Mesodermal cell (in vitro differentiated cells): ENCODE measurements around the gene OR1A1.
"Not testable (repeated sequence)": the region's sequence is repeated elsewhere in the genome, so short reads cannot be mapped to it uniquely, and the experiment has no call there.

ENCODE experiments used
- H3K27ac ChIP-seq: 2 replicates; pipeline ENCODE4 v1.7.0; 2013; ENCODE audit warnings: mild to moderate bottlenecking, low read depth, low read length, moderate library complexity; ENCODE audit not compliant: severe bottlenecking
- H3K36me3 ChIP-seq: 2 replicates; pipeline ENCODE4 v1.7.1; 2013; ENCODE audit warnings: mild to moderate bottlenecking, low read length, moderate library complexity; ENCODE audit not compliant: control insufficient read depth, insufficient read depth
- H3K4me1 ChIP-seq: one replicate; pipeline ENCODE4 v1.7.1; 2013; ENCODE audit warnings: mild to moderate bottlenecking, low read length; ENCODE audit not compliant: insufficient read depth, control insufficient read depth, poor library complexity, severe bottlenecking
- H3K4me3 ChIP-seq: 2 replicates; pipeline ENCODE4 v1.7.0; 2013; ENCODE audit warnings: low read length, control low read depth, mild to moderate bottlenecking; ENCODE audit not compliant: insufficient read depth, poor library complexity, severe bottlenecking; ENCODE audit errors: extremely low read depth
- H3K9me3 ChIP-seq: 2 replicates; pipeline ENCODE4 v1.7.1; 2013; ENCODE audit warnings: mild to moderate bottlenecking, low read length, moderate library complexity; ENCODE audit not compliant: control insufficient read depth
- WGBS, 2 experiments: methylation state at CpG; one replicate each; pipeline ENCODE4 v1.1.5; 2013; ENCODE audit warnings: missing lambda C conversion rate in 2 of 2; ENCODE audit not compliant: insufficient coverage in 2 of 2; 5-methylcytosine and 5-hydroxymethylcytosine counted together

Gene OR1A1

GRCh38 chr17:3232300-3232699 lies 24.8 kb downstream of the OR1A1 start:
- H3K4me1 ChIP-seq, H3K27ac ChIP-seq, H3K4me3 ChIP-seq, H3K9me3 ChIP-seq, H3K36me3 ChIP-seq: not testable (repeated sequence)
- WGBS, 2 experiments: 60 to 63% methylated on average over 1 of the region's 8 CpGs

- not testable (repeated sequence) for H3K4me1 ChIP-seq, H3K9me3 ChIP-seq, H3K27ac ChIP-seq, H3K36me3 ChIP-seq, H3K4me3 ChIP-seq
- WGBS, 2 experiments: no CpG with 5 or more reads among the region's 2 CpGs
These were observed 31.2 kb downstream of the OR1A1 start for GRCh38 chr17:3238685-3239084.

- not testable (repeated sequence) for H3K4me1 ChIP-seq, H3K27ac ChIP-seq, H3K36me3 ChIP-seq, H3K9me3 ChIP-seq, H3K4me3 ChIP-seq
- WGBS, 2 experiments: no CpG with 5 or more reads among the region's 1 CpG
These were observed 33.6 kb downstream of the OR1A1 start for GRCh38 chr17:3241044-3241443.

GRCh38 chr17:3244841-3245240 lies 37.4 kb downstream of the OR1A1 start:
- not testable (repeated sequence) for H3K36me3 ChIP-seq, H3K9me3 ChIP-seq, H3K27ac ChIP-seq, H3K4me1 ChIP-seq, H3K4me3 ChIP-seq
- no CpG with 5 or more reads among the region's 1 CpG for WGBS, 2 experiments

GRCh38 chr17:3249013-3249412 lies 41.5 kb downstream of the OR1A1 start:
- not testable (repeated sequence) for H3K4me1 ChIP-seq, H3K9me3 ChIP-seq, H3K36me3 ChIP-seq, H3K27ac ChIP-seq, H3K4me3 ChIP-seq
- WGBS, 2 experiments: 80% methylated on average over 1 of the region's 2 CpGs; no CpG with 5 or more reads in 1 of the 2 experiments

GRCh38 chr17:3256575-3256974 lies 49.1 kb downstream of the OR1A1 start:
- H3K9me3 ChIP-seq: peaks cover 10% of the 10 kb centered on the region
- no peak overlapping the region for H3K27ac ChIP-seq
- no peak overlapping the region for H3K4me3 ChIP-seq
- H3K4me1 ChIP-seq: no peaks in the 10 kb centered on the region
- no peaks in the 10 kb centered on the region for H3K36me3 ChIP-seq
- 82 to 87% methylated on average over 3 to 7 of the region's 8 CpGs for WGBS, 2 experiments

GRCh38 chr17:3260163-3260562 lies 52.7 kb downstream of the OR1A1 start:
- no peak overlapping the region for H3K27ac ChIP-seq
- no peaks in the 10 kb centered on the region for H3K36me3 ChIP-seq
- H3K9me3 ChIP-seq: peaks cover 14% of the 10 kb centered on the region
- H3K4me1 ChIP-seq: no peaks in the 10 kb centered on the region
- 80 to 83% methylated on average over 1 of the region's 1 CpG for WGBS, 2 experiments
- H3K4me3 ChIP-seq: no peak overlapping the region

GRCh38 chr17:3260600-3260999 lies 53.1 kb downstream of the OR1A1 start:
- WGBS, 2 experiments: 84 to 91% methylated on average over 13 of the region's 13 CpGs
- no peaks in the 10 kb centered on the region for H3K4me1 ChIP-seq
- H3K36me3 ChIP-seq: no peaks in the 10 kb centered on the region

More at GRCh38 chr17:3260600-3260999, 53.1 kb downstream of the OR1A1 start:
- Histone ChIP-seq H3K9me3 (peaks cover 14% of the 10 kb centered on the region), H3K4me3 (no peak overlapping the region), H3K27ac (no peak overlapping the region)
